ENCODE results near the gene HNMT.
A peak's percentile ranks its signal among the peaks of the same experiment; 100 is the strongest.

The HNMT gene

DNA sequence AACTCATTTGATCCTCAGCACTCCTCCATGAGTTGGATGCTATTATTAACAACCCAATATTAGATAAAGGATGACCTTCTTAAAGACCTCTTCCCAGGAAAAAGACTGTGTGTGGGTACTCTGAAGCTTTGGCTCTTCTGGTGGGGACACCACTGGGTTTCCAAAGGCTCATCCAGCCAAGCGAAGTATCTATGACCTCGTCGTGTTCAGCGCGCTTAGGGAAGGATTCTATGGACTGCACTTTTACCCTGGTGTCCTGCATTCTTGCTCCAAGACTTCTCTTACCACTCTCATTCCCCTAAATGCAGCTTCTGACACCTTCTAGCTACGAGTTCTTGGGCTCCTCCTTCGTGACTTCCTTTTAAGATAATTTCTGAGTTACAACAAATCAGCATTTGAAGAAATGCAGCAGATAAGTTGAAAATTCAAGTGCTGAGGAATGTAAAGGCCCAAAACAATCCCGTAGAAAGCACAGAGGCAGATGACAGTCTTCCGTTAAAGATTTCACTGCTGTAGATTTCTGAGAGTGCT lies 673 bp upstream of the HNMT start:
- peaks cover 1% of the 10 kb centered on the region for H3K79me1 ChIP-seq (ENCODE audit: low read length)
- DNase-seq = no peak
- no peak overlapping the region for H4K5ac ChIP-seq (ENCODE audit: low read length)
- H2BK5ac ChIP-seq (ENCODE audit: low read length) = peak overlapping the region; percentile 94
- H2BK120ac ChIP-seq (ENCODE audit: low read depth, low read length) = peak overlapping the region; percentile 19
- H3K4me2 ChIP-seq (ENCODE audit: low read length) = peak overlapping the region; percentile 3
- no peak overlapping the region for H3K23ac ChIP-seq (ENCODE audit: low read length)
- H3K27ac ChIP-seq (ENCODE audit: low read depth, low read length) = peak overlapping the region; percentile 92
- H3K79me2 ChIP-seq (ENCODE audit: control insufficient read depth, insufficient read depth, low read length) = no peaks in the 10 kb centered on the region
- H3K4me3 ChIP-seq (ENCODE audit: low read length) = no peak overlapping the region
- H3K9ac ChIP-seq (ENCODE audit: low read length) = peak overlapping the region; percentile 62
- H3K4ac ChIP-seq (ENCODE audit: low read depth, low read length) = peak overlapping the region; percentile 5
- peak overlapping the region; percentile 86 for H3K56ac ChIP-seq (ENCODE audit: low read length)
- H2AK5ac ChIP-seq (ENCODE audit: low read length) = no peak overlapping the region
- WGBS (ENCODE audit: extremely low coverage, insufficient coverage, low lambda C conversion rate) = no CpG with 5 or more reads among the region's 9 CpGs
- H3K18ac ChIP-seq (ENCODE audit: low read length) = peak overlapping the region; percentile 42
- H3K4me1 ChIP-seq (ENCODE audit: control insufficient read depth, low read depth, low read length) = peaks cover 5% of the 10 kb centered on the region
- H3K36me3 ChIP-seq (ENCODE audit: control insufficient read depth, insufficient read depth, low read length) = no peaks in the 10 kb centered on the region
- H2BK15ac ChIP-seq (replicated peaks; ENCODE audit: low read depth) = peak overlapping the region; percentile 5
- no peak overlapping the region for H4K8ac ChIP-seq (ENCODE audit: low read depth, low read length)
- H3K27me3 ChIP-seq (ENCODE audit: insufficient read depth, low read length, poor library complexity) = no peaks in the 10 kb centered on the region

DNA sequence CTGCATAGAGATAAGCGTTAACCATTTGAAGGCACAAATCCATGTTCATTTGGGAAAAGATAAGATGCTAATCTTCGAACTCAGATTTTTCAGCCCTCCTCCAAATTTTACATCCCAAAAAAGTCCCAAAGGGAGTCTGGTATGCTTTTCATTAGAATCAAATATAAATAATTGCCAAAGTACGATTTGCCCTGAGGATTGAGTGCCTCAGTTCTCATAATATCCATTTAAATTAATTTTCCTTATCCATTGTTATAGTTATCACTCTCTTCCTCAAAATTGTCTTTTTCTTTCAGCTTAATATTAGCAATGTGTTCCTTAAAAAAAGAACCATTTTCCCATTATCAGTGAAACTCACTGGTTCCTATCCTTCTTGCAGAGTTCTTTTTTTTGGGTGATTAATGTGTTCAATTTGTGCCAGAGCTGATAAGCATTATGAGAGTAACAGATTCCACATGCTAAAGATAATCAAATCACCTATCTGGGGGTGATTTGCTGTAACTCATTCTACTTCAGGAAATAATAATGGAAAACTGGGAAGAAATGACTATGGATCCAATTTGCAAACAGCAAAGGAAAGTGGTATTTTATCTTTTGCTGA lies 686 bp downstream of the HNMT start:
- H3K4me2 ChIP-seq (ENCODE audit: low read length) = peak overlapping the region; percentile 30
- H2AK5ac ChIP-seq (ENCODE audit: low read length) = no peak overlapping the region
- peak overlapping the region; percentile 92 for H3K27ac ChIP-seq (ENCODE audit: low read depth, low read length)
- peaks cover 5% of the 10 kb centered on the region for H3K4me1 ChIP-seq (ENCODE audit: control insufficient read depth, low read depth, low read length)
- H3K79me2 ChIP-seq (ENCODE audit: control insufficient read depth, insufficient read depth, low read length) = no peaks in the 10 kb centered on the region
- H3K4me3 ChIP-seq (ENCODE audit: low read length) = no peak overlapping the region
- H3K56ac ChIP-seq (ENCODE audit: low read length) = peak overlapping the region; percentile 79
- peak overlapping the region; percentile 62 for H3K9ac ChIP-seq (ENCODE audit: low read length)
- no peak overlapping the region for H4K5ac ChIP-seq (ENCODE audit: low read length)
- H4K8ac ChIP-seq (ENCODE audit: low read depth, low read length) = no peak overlapping the region
- peaks cover 1% of the 10 kb centered on the region for H3K79me1 ChIP-seq (ENCODE audit: low read length)
- no peak overlapping the region for H3K18ac ChIP-seq (ENCODE audit: low read length)
- H2BK15ac ChIP-seq (replicated peaks; ENCODE audit: low read depth) = peak overlapping the region; percentile 0
- H2BK5ac ChIP-seq (ENCODE audit: low read length) = peak overlapping the region; percentile 11
- H2BK120ac ChIP-seq (ENCODE audit: low read depth, low read length) = no peak overlapping the region
- no peaks in the 10 kb centered on the region for H3K36me3 ChIP-seq (ENCODE audit: control insufficient read depth, insufficient read depth, low read length)
- no peak overlapping the region for H3K23ac ChIP-seq (ENCODE audit: low read length)
- no peaks in the 10 kb centered on the region for H3K27me3 ChIP-seq (ENCODE audit: insufficient read depth, low read length, poor library complexity)
- no peak for DNase-seq
- peak overlapping the region; percentile 1 for H3K4ac ChIP-seq (ENCODE audit: low read depth, low read length)
- no CpG with 5 or more reads among the region's 3 CpGs for WGBS (ENCODE audit: extremely low coverage, insufficient coverage, low lambda C conversion rate)

DNA sequence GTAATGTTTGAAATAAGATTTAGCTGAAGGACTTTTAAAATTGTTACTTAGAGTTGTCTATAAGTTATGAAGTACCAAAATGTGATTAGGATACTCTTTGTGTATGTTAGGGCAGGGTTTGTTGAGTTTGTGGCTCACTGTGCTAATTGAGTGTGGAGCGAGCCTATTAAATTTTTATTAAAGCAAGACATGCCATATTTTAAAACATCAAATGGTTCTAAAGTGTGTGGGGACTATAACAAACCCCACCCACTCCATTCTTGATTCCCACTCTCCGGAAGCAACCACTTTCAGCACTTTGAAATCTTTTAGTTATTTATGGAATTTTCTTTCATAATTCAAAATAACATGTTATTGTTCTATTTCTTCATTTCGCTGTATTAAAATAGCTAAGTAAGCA lies 1.8 kb downstream of the HNMT start:
- no peak overlapping the region for H3K9ac ChIP-seq (ENCODE audit: low read length)
- H3K79me2 ChIP-seq (ENCODE audit: control insufficient read depth, insufficient read depth, low read length) = no peaks in the 10 kb centered on the region
- WGBS (ENCODE audit: extremely low coverage, insufficient coverage, low lambda C conversion rate) = no CpG with 5 or more reads among the region's 3 CpGs
- H3K4me1 ChIP-seq (ENCODE audit: control insufficient read depth, low read depth, low read length) = peaks cover 5% of the 10 kb centered on the region
- H2BK15ac ChIP-seq (replicated peaks; ENCODE audit: low read depth) = no peak overlapping the region
- no peak overlapping the region for H3K4me3 ChIP-seq (ENCODE audit: low read length)
- no peak overlapping the region for H4K5ac ChIP-seq (ENCODE audit: low read length)
- H3K18ac ChIP-seq (ENCODE audit: low read length) = no peak overlapping the region
- H3K23ac ChIP-seq (ENCODE audit: low read length) = no peak overlapping the region
- H3K79me1 ChIP-seq (ENCODE audit: low read length) = peaks cover 1% of the 10 kb centered on the region
- no peak overlapping the region for H3K56ac ChIP-seq (ENCODE audit: low read length)
- no peak overlapping the region for H4K8ac ChIP-seq (ENCODE audit: low read depth, low read length)
- H2BK120ac ChIP-seq (ENCODE audit: low read depth, low read length) = no peak overlapping the region
- H3K36me3 ChIP-seq (ENCODE audit: control insufficient read depth, insufficient read depth, low read length) = no peaks in the 10 kb centered on the region
- H3K4me2 ChIP-seq (ENCODE audit: low read length) = no peak overlapping the region
- DNase-seq = no peak
- H3K27me3 ChIP-seq (ENCODE audit: insufficient read depth, low read length, poor library complexity) = no peaks in the 10 kb centered on the region
- H3K4ac ChIP-seq (ENCODE audit: low read depth, low read length) = no peak overlapping the region
- H2BK5ac ChIP-seq (ENCODE audit: low read length) = no peak overlapping the region
- no peak overlapping the region for H3K27ac ChIP-seq (ENCODE audit: low read depth, low read length)
- no peak overlapping the region for H2AK5ac ChIP-seq (ENCODE audit: low read length)

DNA sequence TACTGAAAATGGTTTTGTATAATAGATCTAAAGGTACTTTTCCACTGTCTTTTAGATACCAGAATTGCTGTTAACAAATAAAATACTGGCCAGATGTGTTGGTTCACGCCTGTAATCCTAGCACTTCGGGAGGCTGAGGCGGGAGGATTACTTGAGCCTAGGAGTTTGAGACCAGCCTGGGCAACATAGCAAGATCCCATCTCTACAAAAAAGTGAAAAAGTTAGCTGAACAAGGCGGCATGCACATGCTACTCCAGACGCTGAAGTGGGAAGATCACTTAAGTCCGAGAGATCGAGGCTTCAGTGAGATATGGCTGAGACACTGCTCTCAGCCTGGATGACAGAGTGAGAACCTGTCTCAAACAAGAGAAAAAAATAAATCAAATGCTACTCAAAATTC lies 2.8 kb downstream of the HNMT start:
- Histone ChIP-seq H3K4ac (ENCODE audit: low read depth, low read length) (no peak overlapping the region), H3K79me2 (ENCODE audit: control insufficient read depth, insufficient read depth, low read length) (no peaks in the 10 kb centered on the region), H3K79me1 (ENCODE audit: low read length) (peaks cover 1% of the 10 kb centered on the region), H3K4me3 (ENCODE audit: low read length) (no peak overlapping the region), H3K27ac (ENCODE audit: low read depth, low read length) (no peak overlapping the region), H3K23ac (ENCODE audit: low read length) (no peak overlapping the region), H2BK120ac (ENCODE audit: low read depth, low read length) (no peak overlapping the region), H2BK5ac (ENCODE audit: low read length) (no peak overlapping the region), H4K5ac (ENCODE audit: low read length) (no peak overlapping the region), H3K36me3 (ENCODE audit: control insufficient read depth, insufficient read depth, low read length) (no peaks in the 10 kb centered on the region), H3K4me1 (ENCODE audit: control insufficient read depth, low read depth, low read length) (peaks cover 5% of the 10 kb centered on the region), H4K8ac (ENCODE audit: low read depth, low read length) (no peak overlapping the region), H3K56ac (ENCODE audit: low read length) (no peak overlapping the region), H2AK5ac (ENCODE audit: low read length) (no peak overlapping the region), H3K9ac (ENCODE audit: low read length) (no peak overlapping the region), H3K4me2 (ENCODE audit: low read length) (no peak overlapping the region), H3K18ac (ENCODE audit: low read length) (no peak overlapping the region), H2BK15ac (replicated peaks; ENCODE audit: low read depth) (no peak overlapping the region), H3K27me3 (ENCODE audit: insufficient read depth, low read length, poor library complexity) (no peaks in the 10 kb centered on the region)
- no peak for DNase-seq
- no CpG with 5 or more reads among the region's 7 CpGs for WGBS (ENCODE audit: extremely low coverage, insufficient coverage, low lambda C conversion rate)

GRCh38 chr2:137968477-137969417 lies 4.5 kb downstream of the HNMT start:
- no peak for DNase-seq
- H3K4me3 ChIP-seq (ENCODE audit: low read length) = no peak overlapping the region

More at GRCh38 chr2:137968477-137969417, 4.5 kb downstream of the HNMT start:
- no peak overlapping the region for H2AK5ac ChIP-seq (ENCODE audit: low read length)
- H3K27me3 ChIP-seq (ENCODE audit: insufficient read depth, low read length, poor library complexity) = no peaks in the 10 kb centered on the region
- H3K9ac ChIP-seq (ENCODE audit: low read length) = no peak overlapping the region
- H4K8ac ChIP-seq (ENCODE audit: low read depth, low read length) = no peak overlapping the region
- H2BK120ac ChIP-seq (ENCODE audit: low read depth, low read length) = no peak overlapping the region
- no peak overlapping the region for H3K18ac ChIP-seq (ENCODE audit: low read length)
- H2BK5ac ChIP-seq (ENCODE audit: low read length) = no peak overlapping the region
- H3K4me2 ChIP-seq (ENCODE audit: low read length) = no peak overlapping the region
- no peaks in the 10 kb centered on the region for H3K36me3 ChIP-seq (ENCODE audit: control insufficient read depth, insufficient read depth, low read length)
- peaks cover 1% of the 10 kb centered on the region for H3K4me1 ChIP-seq (ENCODE audit: control insufficient read depth, low read depth, low read length)
- no peak overlapping the region for H4K5ac ChIP-seq (ENCODE audit: low read length)
- no peak overlapping the region for H2BK15ac ChIP-seq (replicated peaks; ENCODE audit: low read depth)
- H3K4ac ChIP-seq (ENCODE audit: low read depth, low read length) = no peak overlapping the region
- H3K27ac ChIP-seq (ENCODE audit: low read depth, low read length) = no peak overlapping the region
- H3K79me2 ChIP-seq (ENCODE audit: control insufficient read depth, insufficient read depth, low read length) = no peaks in the 10 kb centered on the region
- H3K23ac ChIP-seq (ENCODE audit: low read length) = no peak overlapping the region
- no CpG with 5 or more reads among the region's 6 CpGs for WGBS (ENCODE audit: extremely low coverage, insufficient coverage, low lambda C conversion rate)
- H3K56ac ChIP-seq (ENCODE audit: low read length) = no peak overlapping the region
- peaks cover 1% of the 10 kb centered on the region for H3K79me1 ChIP-seq (ENCODE audit: low read length)
